ENCODE results near the gene CES2.
"Not testable (repeated sequence)": the region's sequence is repeated elsewhere in the genome, so short reads cannot be mapped to it uniquely, and the experiment has no call there.

Gene CES2

GRCh38 chr16:66991545-66992077 is 56.3 kb downstream of the CES2 start:
- Histone ChIP-seq H3K4me1 (ENCODE audit: control insufficient read depth, insufficient read depth, low read length) (no peaks in the 10 kb centered on the region), H3K36me3 (ENCODE audit: control insufficient read depth, insufficient read depth, low read length) (no peaks in the 10 kb centered on the region), H3K4me3 (ENCODE audit: low read length) (no peak overlapping the region), H3K27me3 (ENCODE audit: control insufficient read depth, insufficient read depth, low read length) (no peaks in the 10 kb centered on the region), H3K9me3 (ENCODE audit: control insufficient read depth, low read length) (no peaks in the 10 kb centered on the region), H3K9ac (ENCODE audit: low read length) (no peak overlapping the region)

GRCh38 chr16:66993558-66993957 is 58.2 kb downstream of the CES2 start:
- H3K4me1 ChIP-seq (ENCODE audit: control insufficient read depth, insufficient read depth, low read length); H3K9me3 ChIP-seq (ENCODE audit: control insufficient read depth, low read length); H3K36me3 ChIP-seq (ENCODE audit: control insufficient read depth, insufficient read depth, low read length); H3K9ac ChIP-seq (ENCODE audit: low read length); H3K27me3 ChIP-seq (ENCODE audit: control insufficient read depth, insufficient read depth, low read length); H3K4me3 ChIP-seq (ENCODE audit: low read length): not testable (repeated sequence)
